K562 (cell line): ENCODE results near the gene CTSW. TPM values are rescaled to one million over a fixed set of nuclear protein-coding genes. Genes with fewer than 3 reads are reported as not detected.

Experiments used
- CHD1 ChIP-seq: fragments of 200-600 bp; sonication (generic); IDR thresholded peaks from one replicate; pipeline ENCODE4 v1.6.1; 2012; ENCODE audit warnings: mild to moderate bottlenecking, moderate library complexity, low read length, inconsistent platforms
- CLOCK ChIP-seq: fragments of 250-450 bp; sonication (Bioruptor Pico); IDR thresholded peaks from 2 replicates; pipeline ENCODE4 v1.4.0; 2020; ENCODE audit warnings: mild to moderate bottlenecking, moderate library complexity, borderline replicate concordance
- DACH1 ChIP-seq: fragments of 450-650 bp; IDR thresholded peaks from 2 replicates; pipeline ENCODE4 v1.6.1; 2018; ENCODE audit not compliant: partially characterized antibody
- HNRNPL ChIP-seq: fragments of 200-400 bp; formaldehyde crosslinking; IDR thresholded peaks from 2 replicates; pipeline ENCODE4 v1.6.1; 2017; ENCODE audit warnings: low read depth, mild to moderate bottlenecking, low read length
- ID3 ChIP-seq, 2 experiments: fragments of 250-450 bp in 1 of 2; fragments of 450-650 bp in 1 of 2; sonication (Bioruptor Pico) in 1 of 2; IDR thresholded peaks; 2 replicates each; pipeline versions ENCODE4 v1.6.1 to v1.8.0; 2016 to 2021; ENCODE audit warnings: mild to moderate bottlenecking in 2 of 2, moderate library complexity in 2 of 2, missing compliant biosample characterization in 1 of 2, missing genetic modification characterization in 1 of 2
- KLF16 ChIP-seq: IDR thresholded peaks from 2 replicates; pipeline ENCODE4 v1.6.1; 2016; ENCODE audit warnings: antibody characterized with exemption
- NFIX ChIP-seq: fragments of 250-450 bp; sonication (Bioruptor Pico); IDR thresholded peaks from 2 replicates; pipeline ENCODE4 v1.4.0; 2020; ENCODE audit warnings: low read depth, mild to moderate bottlenecking, moderate library complexity
- NR3C1 ChIP-seq: sonication (generic); formaldehyde crosslinking; IDR thresholded peaks from 2 replicates; pipeline ENCODE4 v1.8.1; 2022; ENCODE audit warnings: missing genetic modification reagents
- SMARCC2 ChIP-seq: fragments of 450-650 bp; IDR thresholded peaks from 2 replicates; pipeline ENCODE4 v1.6.1; 2017; ENCODE audit warnings: antibody characterized with exemption, moderate library complexity, mild to moderate bottlenecking, low read depth
- SNRNP70 ChIP-seq: fragments of 200-400 bp; formaldehyde crosslinking; optimal IDR thresholded peaks from 2 replicates; pipeline ENCODE3; 2017; ENCODE audit warnings: low read depth, low read length
- STAG1 ChIP-seq: sonication (generic); formaldehyde crosslinking; IDR thresholded peaks from 2 replicates; pipeline ENCODE4 v1.5.0; 2020; ENCODE audit warnings: missing genetic modification reagents, borderline replicate concordance
- THRAP3 ChIP-seq: fragments of 450-650 bp; IDR thresholded peaks from 2 replicates; pipeline ENCODE4 v1.6.1; 2016; ENCODE audit warnings: mild to moderate bottlenecking, inconsistent platforms, borderline replicate concordance
- ZFP30 ChIP-seq: fragments of 250-450 bp; sonication (Bioruptor Pico); IDR thresholded peaks from 2 replicates; pipeline ENCODE4 v1.8.0; 2022; ENCODE audit warnings: moderate library complexity, mild to moderate bottlenecking, inconsistent platforms, borderline replicate concordance
- ZNF212 ChIP-seq: fragments of 450-650 bp; formaldehyde crosslinking; IDR thresholded peaks from 2 replicates; pipeline ENCODE4 v1.4.0; 2020; ENCODE audit warnings: mild to moderate bottlenecking
- ZNF217 ChIP-seq: sonication (generic); formaldehyde crosslinking; IDR thresholded peaks from 2 replicates; pipeline ENCODE4 v1.8.0; 2022; ENCODE audit warnings: mild to moderate bottlenecking, missing genetic modification reagents
- ZNF408 ChIP-seq: fragments of 250-450 bp; sonication (Bioruptor Pico); IDR thresholded peaks from 2 replicates; pipeline ENCODE4 v1.4.0; 2020; ENCODE audit warnings: low read depth, mild to moderate bottlenecking, moderate library complexity
- polyA plus RNA-seq, 8 experiments: library from polyadenylated mRNA; depleted of rRNA in 4 of 8; stranded (reverse) in 5 of 8; unstranded in 3 of 8; fragments of >200 nt; fragmentation: Nextera tagmentation in 2 of 8; fragmentation: Illumina TruSeq in 1 of 8; extraction: Ambion mirVana in 2 of 8; extraction: Trizol in 1 of 8; gene quantifications; 2 replicates each; pipeline versions ENCODE4 v1.2.1 to v1.2.3, GENCODE V29; 2011 to 2014; ENCODE audit warnings: inconsistent platforms in 1 of 8, missing spikeins in 1 of 8
- total RNA-seq, 7 experiments: library from RNA; depleted of rRNA in 6 of 7; stranded (reverse); fragments of >200 nt in 6 of 7; fragmentation: Illumina TruSeq in 2 of 7; extraction: Trizol in 2 of 7; gene quantifications; 2 replicates each; pipeline versions ENCODE4 v1.2.1 to v1.2.3, GENCODE V29; 2011 to 2021; ENCODE audit warnings: low replicate concordance in 1 of 7
- TF ChIP-seq, protein P1 (sequence below), 2 experiments: fragments of 150-350 bp in 1 of 2; IDR thresholded peaks; 2 replicates each; pipeline ENCODE4 v1.6.1; 2012 to 2016; ENCODE audit warnings: low read depth in 2 of 2, low read length in 2 of 2, mild to moderate bottlenecking in 1 of 2, moderate library complexity in 1 of 2
- TF ChIP-seq, protein P2 (sequence below): fragments of 250-450 bp; sonication (Bioruptor Pico); IDR thresholded peaks from 2 replicates; pipeline ENCODE4 v1.5.0; 2020; ENCODE audit warnings: mild to moderate bottlenecking, borderline replicate concordance

CTSW gene
- total and polyA plus RNA-seq, 9 of the 15 experiments (the other 6 are each of a cell fraction or from before 2014, with no cell fraction given) = 0.04 TPM; not detected in 8

GRCh38 chr11:65890324-65891218, 10.9 kb downstream of the CTSW start, which contains the start of gene CCDC85B (continued):
- TF ChIP-seq ZNF408 (no peak), ZFP30 (no peak), NR3C1 (peak; percentile 67; the same call in 1 of the 2 replicates), SNRNP70 (no peak), SMARCC2 (no peak), KLF16 (no peak), ZNF212 (CRISPR knock-in tag) (no peak), ZNF217 (no peak), THRAP3 (no peak), DACH1 (no peak), STAG1 (peak; percentile 10; the same call in 1 of the 2 replicates), NFIX (CRISPR knock-in tag) (no peak), HNRNPL (peak; percentile 89), CHD1 (peak; percentile 82), CLOCK (CRISPR knock-in tag) (peak; percentile 91; the same call in 1 of the 2 replicates), ID3 (CRISPR knock-in tag; IDR thresholded peaks at IDR 0.05) (no peak), ID3 (tag; IDR thresholded peaks at IDR 0.05) (peak; percentile 84)
- TF ChIP-seq, protein P1, sequence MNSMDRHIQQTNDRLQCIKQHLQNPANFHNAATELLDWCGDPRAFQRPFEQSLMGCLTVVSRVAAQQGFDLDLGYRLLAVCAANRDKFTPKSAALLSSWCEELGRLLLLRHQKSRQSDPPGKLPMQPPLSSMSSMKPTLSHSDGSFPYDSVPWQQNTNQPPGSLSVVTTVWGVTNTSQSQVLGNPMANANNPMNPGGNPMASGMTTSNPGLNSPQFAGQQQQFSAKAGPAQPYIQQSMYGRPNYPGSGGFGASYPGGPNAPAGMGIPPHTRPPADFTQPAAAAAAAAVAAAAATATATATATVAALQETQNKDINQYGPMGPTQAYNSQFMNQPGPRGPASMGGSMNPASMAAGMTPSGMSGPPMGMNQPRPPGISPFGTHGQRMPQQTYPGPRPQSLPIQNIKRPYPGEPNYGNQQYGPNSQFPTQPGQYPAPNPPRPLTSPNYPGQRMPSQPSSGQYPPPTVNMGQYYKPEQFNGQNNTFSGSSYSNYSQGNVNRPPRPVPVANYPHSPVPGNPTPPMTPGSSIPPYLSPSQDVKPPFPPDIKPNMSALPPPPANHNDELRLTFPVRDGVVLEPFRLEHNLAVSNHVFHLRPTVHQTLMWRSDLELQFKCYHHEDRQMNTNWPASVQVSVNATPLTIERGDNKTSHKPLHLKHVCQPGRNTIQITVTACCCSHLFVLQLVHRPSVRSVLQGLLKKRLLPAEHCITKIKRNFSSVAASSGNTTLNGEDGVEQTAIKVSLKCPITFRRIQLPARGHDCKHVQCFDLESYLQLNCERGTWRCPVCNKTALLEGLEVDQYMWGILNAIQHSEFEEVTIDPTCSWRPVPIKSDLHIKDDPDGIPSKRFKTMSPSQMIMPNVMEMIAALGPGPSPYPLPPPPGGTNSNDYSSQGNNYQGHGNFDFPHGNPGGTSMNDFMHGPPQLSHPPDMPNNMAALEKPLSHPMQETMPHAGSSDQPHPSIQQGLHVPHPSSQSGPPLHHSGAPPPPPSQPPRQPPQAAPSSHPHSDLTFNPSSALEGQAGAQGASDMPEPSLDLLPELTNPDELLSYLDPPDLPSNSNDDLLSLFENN (IDR thresholded peaks at IDR 0.05; ENCODE audit: low read depth in 2 of 2, low read length in 2 of 2) = no peak
- TF ChIP-seq, protein P2, sequence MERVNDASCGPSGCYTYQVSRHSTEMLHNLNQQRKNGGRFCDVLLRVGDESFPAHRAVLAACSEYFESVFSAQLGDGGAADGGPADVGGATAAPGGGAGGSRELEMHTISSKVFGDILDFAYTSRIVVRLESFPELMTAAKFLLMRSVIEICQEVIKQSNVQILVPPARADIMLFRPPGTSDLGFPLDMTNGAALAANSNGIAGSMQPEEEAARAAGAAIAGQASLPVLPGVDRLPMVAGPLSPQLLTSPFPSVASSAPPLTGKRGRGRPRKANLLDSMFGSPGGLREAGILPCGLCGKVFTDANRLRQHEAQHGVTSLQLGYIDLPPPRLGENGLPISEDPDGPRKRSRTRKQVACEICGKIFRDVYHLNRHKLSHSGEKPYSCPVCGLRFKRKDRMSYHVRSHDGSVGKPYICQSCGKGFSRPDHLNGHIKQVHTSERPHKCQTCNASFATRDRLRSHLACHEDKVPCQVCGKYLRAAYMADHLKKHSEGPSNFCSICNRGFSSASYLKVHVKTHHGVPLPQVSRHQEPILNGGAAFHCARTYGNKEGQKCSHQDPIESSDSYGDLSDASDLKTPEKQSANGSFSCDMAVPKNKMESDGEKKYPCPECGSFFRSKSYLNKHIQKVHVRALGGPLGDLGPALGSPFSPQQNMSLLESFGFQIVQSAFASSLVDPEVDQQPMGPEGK (CRISPR knock-in tag) = no peak
